Measurements from ENCODE around the gene GTPBP6. TPM values are rescaled to one million over a fixed set of nuclear protein-coding genes. Genes with fewer than 3 reads are reported as not detected.

The GTPBP6 gene
- total and polyA plus RNA-seq, 2 donors (not counting 3 experiments of a cell fraction or from before 2014, with no cell fraction given): 39.1 to 63.5 TPM

DNA sequence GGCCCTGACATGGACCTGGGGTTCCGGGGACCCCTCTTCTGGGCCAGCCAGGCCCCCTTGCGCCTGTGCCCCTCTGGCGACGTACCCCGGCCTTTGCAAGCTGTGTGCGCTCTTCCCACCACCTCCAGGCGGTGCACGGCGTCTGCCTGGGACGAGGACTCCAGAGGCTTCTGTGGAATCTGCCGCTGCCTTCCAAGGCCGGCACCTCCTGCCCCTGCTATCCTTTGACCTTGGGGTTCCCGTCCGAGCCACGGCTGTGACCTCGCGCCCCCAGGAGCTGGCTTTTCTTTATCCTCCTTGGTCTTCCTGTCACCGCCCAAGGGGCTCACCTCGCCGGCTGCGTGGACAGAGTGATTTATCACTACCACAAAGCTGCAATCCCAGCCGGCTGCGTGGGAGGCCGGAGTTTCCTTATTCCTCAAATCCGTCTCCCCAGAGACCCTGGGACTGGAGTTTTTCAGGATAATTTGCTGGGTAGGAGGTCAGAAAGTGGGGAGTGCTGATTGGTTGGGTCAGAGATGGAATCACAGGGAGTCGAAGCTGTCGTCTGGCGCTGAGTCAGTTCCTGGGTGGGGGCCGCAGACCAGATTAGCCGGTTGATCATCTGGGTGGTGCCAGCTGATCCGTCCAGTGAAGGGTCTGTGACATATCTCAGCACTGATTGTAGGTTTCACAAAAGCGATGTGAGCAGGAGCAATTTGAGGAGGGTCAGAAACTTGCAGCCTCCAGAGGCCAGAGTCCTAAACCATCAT lies 57.3 kb downstream of the GTPBP6 start:
- no peak overlapping the region for H2AFZ ChIP-seq (ENCODE audit: low read depth, low read length)
- dilution Hi-C loops (cut with MboI; ENCODE audit: extremely low pct_ligation_motif_present, low sequenced_read_pairs): no loop called here

More for the DNA sequence above, 57.3 kb downstream of the GTPBP6 start:
- Histone ChIP-seq H3K9me3 (replicated peaks; ENCODE audit: control insufficient read depth, insufficient read depth, low read length) (no peaks in the 10 kb centered on the region), H3K27ac (ENCODE audit: insufficient read depth, low read depth, low read length) (no peak overlapping the region), H3K9me1 (replicated peaks; ENCODE audit: control insufficient read depth, extremely low read depth, insufficient read depth, low read length) (no peaks in the 10 kb centered on the region), H4K20me1 (replicated peaks; ENCODE audit: control insufficient read depth, extremely low read depth, insufficient read depth, low read length) (no peaks in the 10 kb centered on the region), H3K36me3 (ENCODE audit: control insufficient read depth in 2 of 2, extremely low read depth in 1 of 2, insufficient read depth in 2 of 2, low read length in 2 of 2) (no peaks in the 10 kb centered on the region), H3K9ac (replicated peaks; ENCODE audit: extremely low read depth, insufficient read depth, low read length) (no peak overlapping the region), H3K27me3 (ENCODE audit: control insufficient read depth in 2 of 2, insufficient read depth in 2 of 2, low read length in 2 of 2) (no peaks in the 10 kb centered on the region), H3K4me3 (replicated peaks in 1 of 3; ENCODE audit: insufficient read depth in 1 of 3, low read depth in 1 of 3, low read length in 3 of 3) (no peak overlapping the region), H3K4me2 (ENCODE audit: insufficient read depth, low read length) (no peak overlapping the region), H3K79me2 (ENCODE audit: control insufficient read depth, insufficient read depth, low read length) (no peaks in the 10 kb centered on the region), H3K4me1 (ENCODE audit: control insufficient read depth, extremely low read depth, insufficient read depth, low read length) (no peaks in the 10 kb centered on the region)
- FAIRE-seq (no peak), DNase-seq (ENCODE audit: low read depth, low spot score) (no peak)
- TF ChIP-seq GATA2 (IDR thresholded peaks at IDR 0.05; ENCODE audit: insufficient read depth, insufficient read length, low read depth, low read length) (no peak), JUN (IDR thresholded peaks at IDR 0.05; ENCODE audit: borderline replicate concordance, insufficient read depth, insufficient read length, low read depth) (no peak), MYC (IDR thresholded peaks at IDR 0.05; ENCODE audit: low read depth, low read length) (no peak), FOS (IDR thresholded peaks at IDR 0.05; ENCODE audit: borderline replicate concordance, insufficient read depth, low read length) (no peak), POLR2A (IDR thresholded peaks at IDR 0.05; ENCODE audit: low read depth, low read length) (no peak), EZH2 (IDR thresholded peaks at IDR 0.05; ENCODE audit: borderline replicate concordance, low read depth, low read length, severe bottlenecking) (no peak), POLR2AphosphoS5 (IDR thresholded peaks at IDR 0.05; ENCODE audit: insufficient read depth, low read depth, low read length) (no peak)
- TF ChIP-seq, protein P1, sequence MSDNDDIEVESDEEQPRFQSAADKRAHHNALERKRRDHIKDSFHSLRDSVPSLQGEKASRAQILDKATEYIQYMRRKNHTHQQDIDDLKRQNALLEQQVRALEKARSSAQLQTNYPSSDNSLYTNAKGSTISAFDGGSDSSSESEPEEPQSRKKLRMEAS (IDR thresholded peaks at IDR 0.05; ENCODE audit: insufficient read depth, insufficient read length): no peak
- TF ChIP-seq, protein P2, sequence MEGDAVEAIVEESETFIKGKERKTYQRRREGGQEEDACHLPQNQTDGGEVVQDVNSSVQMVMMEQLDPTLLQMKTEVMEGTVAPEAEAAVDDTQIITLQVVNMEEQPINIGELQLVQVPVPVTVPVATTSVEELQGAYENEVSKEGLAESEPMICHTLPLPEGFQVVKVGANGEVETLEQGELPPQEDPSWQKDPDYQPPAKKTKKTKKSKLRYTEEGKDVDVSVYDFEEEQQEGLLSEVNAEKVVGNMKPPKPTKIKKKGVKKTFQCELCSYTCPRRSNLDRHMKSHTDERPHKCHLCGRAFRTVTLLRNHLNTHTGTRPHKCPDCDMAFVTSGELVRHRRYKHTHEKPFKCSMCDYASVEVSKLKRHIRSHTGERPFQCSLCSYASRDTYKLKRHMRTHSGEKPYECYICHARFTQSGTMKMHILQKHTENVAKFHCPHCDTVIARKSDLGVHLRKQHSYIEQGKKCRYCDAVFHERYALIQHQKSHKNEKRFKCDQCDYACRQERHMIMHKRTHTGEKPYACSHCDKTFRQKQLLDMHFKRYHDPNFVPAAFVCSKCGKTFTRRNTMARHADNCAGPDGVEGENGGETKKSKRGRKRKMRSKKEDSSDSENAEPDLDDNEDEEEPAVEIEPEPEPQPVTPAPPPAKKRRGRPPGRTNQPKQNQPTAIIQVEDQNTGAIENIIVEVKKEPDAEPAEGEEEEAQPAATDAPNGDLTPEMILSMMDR (IDR thresholded peaks at IDR 0.05; ENCODE audit: extremely low read depth in 1 of 2, insufficient read depth in 1 of 2, low read depth in 1 of 2, low read length in 2 of 2): no peak
- intact Hi-C loops (cut with micrococcal nuclease): no loop called here
- CTCF ChIA-PET: no interaction called here
- POLR2A ChIA-PET: no interaction called here
- no TSS peak for BruUV-seq (replicated peaks)
